Prostate gland (tissue), 2 donors: ENCODE data around the gene TMEM131L. TPM values are rescaled to one million over a fixed set of nuclear protein-coding genes. Genes with fewer than 3 reads are reported as not detected.
A peak's percentile ranks its signal among the peaks of the same experiment; 100 is the strongest.

Experiments
- DNase-seq: peaks from one replicate; pipeline ENCODE4 v3.0.0-alpha.2; 2019; ENCODE audit warnings: low spot score
- H3K27ac ChIP-seq, 2 donors: fragments of 200-600 bp; sonication (generic); 2 replicates each; pipeline ENCODE4 v1.5.1; 2017 to 2019
- H3K27me3 ChIP-seq: fragments of 200-600 bp; sonication (generic); replicated peaks from 2 replicates; pipeline ENCODE4 v1.5.1; 2019; ENCODE audit not compliant: insufficient read depth
- H3K36me3 ChIP-seq, 2 donors: fragments of 200-600 bp; sonication (generic); 1 replicate in 1 of 2; 2 replicates in 1 of 2; pipeline versions ENCODE4 v1.5.1 to v1.8.1; 2017 to 2019
- H3K4me1 ChIP-seq: fragments of 200-600 bp; sonication (generic); replicated peaks from 2 replicates; pipeline ENCODE4 v1.5.1; 2019
- H3K4me3 ChIP-seq, 2 donors: fragments of 200-600 bp; sonication (generic); 2 replicates each; pipeline ENCODE4 v1.5.1; 2017 to 2019
- H3K9me3 ChIP-seq: fragments of 200-600 bp; sonication (generic); 2 replicates; pipeline ENCODE4 v1.5.1; 2017
- POLR2A ChIP-seq: fragments of 450-650 bp; IDR thresholded peaks from one replicate; pipeline ENCODE4 v1.6.1; 2016; ENCODE audit warnings: antibody characterized with exemption, mild to moderate bottlenecking
- POLR2AphosphoS5 ChIP-seq: sonication (generic); formaldehyde crosslinking; IDR thresholded peaks from one replicate; pipeline ENCODE4 v1.6.1; 2017; ENCODE audit warnings: antibody characterized with exemption
- WGBS: methylation state at CpG from one replicate; pipeline ENCODE4 v1.1.5; 2018; 5-methylcytosine and 5-hydroxymethylcytosine counted together
- intact Hi-C: fragments of 100-400 bp; cut with DNase I; formaldehyde crosslinking; loops from one replicate; pipeline ENCODE4 v1.14.2; 2022
- total RNA-seq, 2 donors: library from RNA; depleted of rRNA; stranded (reverse); fragments of >200 nt; gene quantifications; one replicate each; pipeline ENCODE4 v1.1.0, GENCODE V29; 2016
- TF ChIP-seq, protein P1 (sequence below), 4 experiments: fragments of 200-600 bp in 2 of 4; fragments of 450-650 bp in 2 of 4; sonication (generic) in 2 of 4; IDR thresholded peaks; 1 replicate in 3 of 4; 2 replicates in 1 of 4; pipeline ENCODE4 v1.5.1; 2016 to 2019; ENCODE audit warnings: antibody characterized with exemption in 4 of 4, mild to moderate bottlenecking in 2 of 4, moderate library complexity in 2 of 4

The TMEM131L gene
- total RNA-seq, 2 donors from 2014 or later: 9.3 to 12.5 TPM

DNA sequence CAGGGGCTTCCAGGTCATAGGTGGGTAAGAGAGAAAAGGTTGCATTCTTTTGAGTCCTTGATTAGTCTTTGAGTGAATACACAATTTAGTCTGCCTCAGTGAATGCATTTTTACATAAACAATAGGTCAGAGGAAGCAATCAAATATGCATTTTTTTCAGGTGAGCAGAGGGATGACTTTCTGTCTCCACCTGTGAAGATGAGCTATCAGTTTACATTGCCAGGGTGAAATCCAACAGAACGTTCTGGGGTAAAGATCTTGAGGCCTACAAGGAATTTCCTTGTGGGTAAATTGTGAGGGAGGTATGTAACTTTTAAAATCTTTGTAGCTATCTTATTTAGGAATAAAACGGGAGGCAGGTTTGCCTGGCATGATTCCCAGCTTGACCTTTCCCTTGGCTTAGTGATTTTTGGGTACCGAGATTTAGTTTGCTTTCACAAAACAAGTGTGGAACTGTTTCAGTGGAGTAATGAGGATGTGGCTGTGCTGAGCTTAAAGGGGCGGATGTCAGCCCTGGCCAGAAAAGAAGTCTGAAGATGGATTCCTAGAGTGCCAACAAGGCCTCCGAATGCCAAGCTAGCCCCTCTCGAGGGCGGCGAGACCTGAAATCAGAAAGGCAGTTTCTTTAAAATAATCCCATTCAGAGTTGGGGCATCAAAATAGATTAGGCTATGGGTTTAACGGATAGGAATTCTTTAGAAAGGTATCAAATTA, 29.5 kb downstream of the TMEM131L start:
- Histone ChIP-seq H3K36me3 (no peaks in the 10 kb centered on the region), H3K27me3 (no peaks in the 10 kb centered on the region), H3K27ac (no peak overlapping the region), H3K4me3 (no peak overlapping the region), H3K9me3 (no peaks in the 10 kb centered on the region), H3K4me1 (no peaks in the 10 kb centered on the region)
- TF ChIP-seq POLR2AphosphoS5 (no peak), POLR2A (no peak)
- TF ChIP-seq, protein P1, sequence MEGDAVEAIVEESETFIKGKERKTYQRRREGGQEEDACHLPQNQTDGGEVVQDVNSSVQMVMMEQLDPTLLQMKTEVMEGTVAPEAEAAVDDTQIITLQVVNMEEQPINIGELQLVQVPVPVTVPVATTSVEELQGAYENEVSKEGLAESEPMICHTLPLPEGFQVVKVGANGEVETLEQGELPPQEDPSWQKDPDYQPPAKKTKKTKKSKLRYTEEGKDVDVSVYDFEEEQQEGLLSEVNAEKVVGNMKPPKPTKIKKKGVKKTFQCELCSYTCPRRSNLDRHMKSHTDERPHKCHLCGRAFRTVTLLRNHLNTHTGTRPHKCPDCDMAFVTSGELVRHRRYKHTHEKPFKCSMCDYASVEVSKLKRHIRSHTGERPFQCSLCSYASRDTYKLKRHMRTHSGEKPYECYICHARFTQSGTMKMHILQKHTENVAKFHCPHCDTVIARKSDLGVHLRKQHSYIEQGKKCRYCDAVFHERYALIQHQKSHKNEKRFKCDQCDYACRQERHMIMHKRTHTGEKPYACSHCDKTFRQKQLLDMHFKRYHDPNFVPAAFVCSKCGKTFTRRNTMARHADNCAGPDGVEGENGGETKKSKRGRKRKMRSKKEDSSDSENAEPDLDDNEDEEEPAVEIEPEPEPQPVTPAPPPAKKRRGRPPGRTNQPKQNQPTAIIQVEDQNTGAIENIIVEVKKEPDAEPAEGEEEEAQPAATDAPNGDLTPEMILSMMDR (IDR thresholded peaks at IDR 0.05): no peak
- no peak for DNase-seq
- intact Hi-C loops: no loop called here
- 76% methylated on average over 9 of the region's 9 CpGs for WGBS

DNA sequence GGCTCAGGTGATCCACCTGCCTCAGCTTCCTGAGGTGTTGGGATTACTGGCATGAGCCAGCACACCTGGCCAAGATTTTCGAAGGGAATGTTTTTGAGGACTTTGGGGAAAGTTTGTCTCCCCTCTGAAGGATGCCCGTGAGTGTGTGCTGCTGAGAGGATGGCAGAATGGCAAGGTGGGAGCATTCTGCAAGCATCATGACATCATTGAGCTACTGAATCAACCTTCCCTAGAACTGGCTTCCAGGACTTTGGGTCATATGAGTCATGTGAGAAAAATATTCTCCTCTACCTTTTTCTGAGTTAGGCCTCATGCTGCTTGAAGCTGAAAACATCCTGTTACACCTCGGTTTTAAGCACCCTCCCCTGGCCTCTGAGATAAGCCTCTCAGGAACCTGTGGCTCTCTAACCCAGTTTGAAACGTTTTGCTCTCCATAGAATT, 31.0 kb downstream of the TMEM131L start:
- Histone ChIP-seq H3K9me3 (no peaks in the 10 kb centered on the region), H3K4me1 (no peaks in the 10 kb centered on the region), H3K4me3 (no peak overlapping the region), H3K36me3 (no peaks in the 10 kb centered on the region), H3K27me3 (no peaks in the 10 kb centered on the region), H3K27ac (no peak overlapping the region)
- TF ChIP-seq, protein P1 (IDR thresholded peaks at IDR 0.05): no peak
- TF ChIP-seq POLR2A (no peak), POLR2AphosphoS5 (no peak)
- WGBS: 74% methylated on average over 4 of the region's 4 CpGs
- no peak for DNase-seq
- intact Hi-C loops: no loop called here

DNA sequence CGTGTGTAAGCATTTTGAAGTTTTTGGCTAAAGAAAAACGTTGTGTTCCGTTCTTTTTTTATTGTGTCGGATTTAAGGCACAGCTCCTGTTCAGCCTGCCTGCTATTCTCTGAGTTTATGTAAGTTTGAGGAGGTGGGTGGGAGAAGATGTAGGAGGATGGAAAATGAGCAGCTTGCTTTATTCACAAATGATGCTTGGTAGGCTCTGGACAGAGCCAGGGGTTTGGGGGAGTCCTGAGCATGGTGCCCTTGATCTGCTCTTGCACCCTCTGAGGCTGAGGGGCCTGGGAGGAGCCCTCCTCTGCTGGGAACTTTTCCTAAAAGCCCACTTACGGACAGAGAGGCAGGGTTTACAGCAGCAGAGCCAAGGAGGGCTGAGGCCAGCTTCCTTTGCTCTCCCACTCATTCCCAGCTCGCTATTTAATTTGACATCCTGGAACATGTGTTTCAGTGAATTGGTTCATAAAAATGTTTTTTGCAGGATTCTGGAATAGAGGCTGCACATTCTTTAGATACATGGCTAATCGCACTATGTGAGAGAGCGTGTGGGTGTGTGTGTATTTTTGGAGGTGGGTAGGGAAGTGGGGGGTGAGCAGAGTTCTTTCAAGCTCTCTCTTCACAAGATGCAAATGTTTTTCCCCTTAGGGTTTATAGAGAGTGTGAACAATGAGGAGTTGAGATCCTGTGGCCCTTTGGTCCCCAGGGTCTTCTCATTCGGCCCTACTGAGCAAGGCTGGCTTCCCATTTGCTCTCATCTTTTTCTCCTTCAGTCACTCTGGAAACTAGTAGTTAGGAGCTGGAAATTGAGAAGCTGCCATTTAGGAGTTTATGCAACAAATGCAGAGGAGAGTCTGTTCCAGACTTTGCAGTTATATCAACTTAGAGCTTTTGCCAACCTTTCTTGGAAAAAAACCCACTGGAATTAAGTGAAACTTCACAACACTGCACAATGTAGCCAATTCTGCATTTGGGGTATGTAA, 32.1 kb downstream of the TMEM131L start:
- TF ChIP-seq POLR2AphosphoS5: no peak
- TF ChIP-seq, protein P1 (IDR thresholded peaks at IDR 0.05): no peak
- TF ChIP-seq POLR2A: no peak
- Histone ChIP-seq H3K4me1 (no peaks in the 10 kb centered on the region), H3K27me3 (no peaks in the 10 kb centered on the region), H3K36me3 (no peaks in the 10 kb centered on the region), H3K9me3 (no peaks in the 10 kb centered on the region), H3K27ac (peak overlapping the region in 1 of 2 donors; percentile 30), H3K4me3 (no peak overlapping the region)
- intact Hi-C loops: no loop called here
- no peak for DNase-seq
- WGBS: 38% methylated on average over 9 of the region's 9 CpGs

DNA sequence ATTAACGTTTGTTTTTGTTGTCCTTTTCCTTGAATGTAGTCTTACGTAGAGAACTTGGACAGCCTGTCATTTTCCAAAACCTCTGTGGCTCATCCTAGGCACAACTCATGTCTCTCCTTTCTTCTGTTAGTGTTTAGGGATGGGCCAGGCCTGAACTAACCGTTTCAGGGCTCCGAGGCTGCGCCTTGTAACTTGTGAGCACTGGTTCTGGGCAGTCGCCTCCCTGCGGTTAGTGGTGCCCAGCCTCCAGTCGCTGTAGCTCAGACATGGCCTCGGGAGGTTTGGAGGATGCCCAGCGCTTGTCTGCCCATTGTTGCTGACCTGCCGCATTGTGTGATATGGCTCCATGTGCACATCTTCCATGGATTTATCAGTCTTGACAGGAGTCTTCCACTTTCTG, 32.8 kb downstream of the TMEM131L start:
- WGBS: 82% methylated on average over 11 of the region's 11 CpGs
- Histone ChIP-seq H3K36me3 (no peaks in the 10 kb centered on the region), H3K9me3 (no peaks in the 10 kb centered on the region), H3K27me3 (no peaks in the 10 kb centered on the region), H3K4me3 (no peak overlapping the region), H3K4me1 (no peaks in the 10 kb centered on the region), H3K27ac (peak overlapping the region in 1 of 2 donors; percentile 30)
- TF ChIP-seq POLR2A (no peak), POLR2AphosphoS5 (no peak)
- TF ChIP-seq, protein P1 (IDR thresholded peaks at IDR 0.05): no peak
- intact Hi-C loops: no loop called here
- no peak for DNase-seq
